Heart left ventricle (tissue), 13 donors: Measurements from ENCODE around the gene SH2D4B.

Experiments
- CTCF ChIP-seq, 12 donors: fragments of 200-600 bp; sonication (generic) in 4 of 12; IDR thresholded peaks; one replicate each; pipeline versions ENCODE4 v1.5.0 to v1.8.0; 2018 to 2022; ENCODE audit warnings: antibody characterized with exemption in 12 of 12, mild to moderate bottlenecking in 5 of 12
- POLR2A ChIP-seq, 2 donors: fragments of 450-650 bp; IDR thresholded peaks; one replicate each; pipeline ENCODE4 v1.6.1; 2017; ENCODE audit warnings: antibody characterized with exemption in 2 of 2, mild to moderate bottlenecking in 2 of 2, moderate library complexity in 2 of 2
- donor health status: ischemic (EF 13 %, LVEDD 7.1; RV severe dilation, severe dysfunction).
- donor health status: DM: no; HTN: yes; CAD: no.
- donor health status: DM: no; HTN: no; CAD: no.
- donor health status: ischemic (EF 25% LVEDD 6.9; RV normal size, moderate dysfunction).
- donor health status: ischemic (EF 25% LVEDD 5.7; RV mildly dilated, moderate dysfunction).
- donor health status: ischemic (EF 35%, LVEDD 5.7; RV mildly dilated, moderate dysfunction).
- donor health status: nonischemic (EF 11% LVEDD 7.7; RV severe dilation, severe dysfunction).
- donor health status: DM: yes; HTN: yes; CAD: no.
- donor health status: PGD.
- donor health status: ischemic (EF 29% LVEDD 5.4; RV normal size, mild dysfunction).
- donor health status: nonischemic (EF 23%, LVEDD 6.1; RV moderate dilation, normal function).

- TF ChIP-seq CTCF (IDR thresholded peaks at IDR 0.05), result no peak
- no peak for TF ChIP-seq POLR2A (IDR thresholded peaks at IDR 0.05)
These were observed 6.7 kb downstream of the SH2D4B start for GRCh38 chr10:80544316-80544953.
